Measurements from ENCODE around the gene KRTAP5-3.

DNA sequence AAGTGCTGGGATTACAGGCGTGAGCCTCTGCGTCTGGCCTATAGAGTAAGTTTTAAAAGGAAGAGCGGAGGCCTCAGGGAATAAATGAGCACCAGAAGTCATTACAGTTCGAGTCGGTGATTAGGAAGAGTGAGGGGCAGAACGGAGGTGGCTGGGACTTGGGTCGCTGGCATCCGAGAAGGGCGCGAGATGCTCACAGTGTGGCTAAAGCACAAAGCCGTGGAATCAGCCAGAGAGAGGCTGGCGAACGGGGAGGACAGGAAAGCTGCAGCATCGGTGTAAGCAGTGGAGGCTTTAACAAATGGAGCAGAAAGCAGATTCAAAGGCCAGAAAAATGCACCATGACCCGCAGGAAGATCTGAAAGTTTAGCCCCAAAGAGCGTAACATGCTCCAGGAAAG is 16.4 kb upstream of the KRTAP5-3 start:
- no peak for TF ChIP-seq CTCF (IDR thresholded peaks at IDR 0.05; ENCODE audit: poor library complexity, severe bottlenecking)
- no peak for TF ChIP-seq RAD21 (conservative IDR thresholded peaks at IDR 0.05)
- TF ChIP-seq POLR2AphosphoS5 (IDR thresholded peaks at IDR 0.05): no peak
- TF ChIP-seq EP300 (conservative IDR thresholded peaks at IDR 0.05; ENCODE audit: poor library complexity, severe bottlenecking): no peak
- TF ChIP-seq TAF1 (IDR thresholded peaks at IDR 0.05; ENCODE audit: low read depth): no peak
- TF ChIP-seq EZH2 (IDR thresholded peaks at IDR 0.05; ENCODE audit: borderline replicate concordance, insufficient read depth, low read length, poor library complexity, severe bottlenecking): no peak
- no peak for TF ChIP-seq MXI1 (conservative IDR thresholded peaks at IDR 0.05; ENCODE audit: poor library complexity, severe bottlenecking)
- TF ChIP-seq, protein P1, sequence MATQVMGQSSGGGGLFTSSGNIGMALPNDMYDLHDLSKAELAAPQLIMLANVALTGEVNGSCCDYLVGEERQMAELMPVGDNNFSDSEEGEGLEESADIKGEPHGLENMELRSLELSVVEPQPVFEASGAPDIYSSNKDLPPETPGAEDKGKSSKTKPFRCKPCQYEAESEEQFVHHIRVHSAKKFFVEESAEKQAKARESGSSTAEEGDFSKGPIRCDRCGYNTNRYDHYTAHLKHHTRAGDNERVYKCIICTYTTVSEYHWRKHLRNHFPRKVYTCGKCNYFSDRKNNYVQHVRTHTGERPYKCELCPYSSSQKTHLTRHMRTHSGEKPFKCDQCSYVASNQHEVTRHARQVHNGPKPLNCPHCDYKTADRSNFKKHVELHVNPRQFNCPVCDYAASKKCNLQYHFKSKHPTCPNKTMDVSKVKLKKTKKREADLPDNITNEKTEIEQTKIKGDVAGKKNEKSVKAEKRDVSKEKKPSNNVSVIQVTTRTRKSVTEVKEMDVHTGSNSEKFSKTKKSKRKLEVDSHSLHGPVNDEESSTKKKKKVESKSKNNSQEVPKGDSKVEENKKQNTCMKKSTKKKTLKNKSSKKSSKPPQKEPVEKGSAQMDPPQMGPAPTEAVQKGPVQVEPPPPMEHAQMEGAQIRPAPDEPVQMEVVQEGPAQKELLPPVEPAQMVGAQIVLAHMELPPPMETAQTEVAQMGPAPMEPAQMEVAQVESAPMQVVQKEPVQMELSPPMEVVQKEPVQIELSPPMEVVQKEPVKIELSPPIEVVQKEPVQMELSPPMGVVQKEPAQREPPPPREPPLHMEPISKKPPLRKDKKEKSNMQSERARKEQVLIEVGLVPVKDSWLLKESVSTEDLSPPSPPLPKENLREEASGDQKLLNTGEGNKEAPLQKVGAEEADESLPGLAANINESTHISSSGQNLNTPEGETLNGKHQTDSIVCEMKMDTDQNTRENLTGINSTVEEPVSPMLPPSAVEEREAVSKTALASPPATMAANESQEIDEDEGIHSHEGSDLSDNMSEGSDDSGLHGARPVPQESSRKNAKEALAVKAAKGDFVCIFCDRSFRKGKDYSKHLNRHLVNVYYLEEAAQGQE (IDR thresholded peaks at IDR 0.05; ENCODE audit: borderline replicate concordance): no peak
- no peak for TF ChIP-seq SMC3 (conservative IDR thresholded peaks at IDR 0.05; ENCODE audit: poor library complexity)
